Measurements from ENCODE around the gene PIP5K1A.

The PIP5K1A gene

DNA sequence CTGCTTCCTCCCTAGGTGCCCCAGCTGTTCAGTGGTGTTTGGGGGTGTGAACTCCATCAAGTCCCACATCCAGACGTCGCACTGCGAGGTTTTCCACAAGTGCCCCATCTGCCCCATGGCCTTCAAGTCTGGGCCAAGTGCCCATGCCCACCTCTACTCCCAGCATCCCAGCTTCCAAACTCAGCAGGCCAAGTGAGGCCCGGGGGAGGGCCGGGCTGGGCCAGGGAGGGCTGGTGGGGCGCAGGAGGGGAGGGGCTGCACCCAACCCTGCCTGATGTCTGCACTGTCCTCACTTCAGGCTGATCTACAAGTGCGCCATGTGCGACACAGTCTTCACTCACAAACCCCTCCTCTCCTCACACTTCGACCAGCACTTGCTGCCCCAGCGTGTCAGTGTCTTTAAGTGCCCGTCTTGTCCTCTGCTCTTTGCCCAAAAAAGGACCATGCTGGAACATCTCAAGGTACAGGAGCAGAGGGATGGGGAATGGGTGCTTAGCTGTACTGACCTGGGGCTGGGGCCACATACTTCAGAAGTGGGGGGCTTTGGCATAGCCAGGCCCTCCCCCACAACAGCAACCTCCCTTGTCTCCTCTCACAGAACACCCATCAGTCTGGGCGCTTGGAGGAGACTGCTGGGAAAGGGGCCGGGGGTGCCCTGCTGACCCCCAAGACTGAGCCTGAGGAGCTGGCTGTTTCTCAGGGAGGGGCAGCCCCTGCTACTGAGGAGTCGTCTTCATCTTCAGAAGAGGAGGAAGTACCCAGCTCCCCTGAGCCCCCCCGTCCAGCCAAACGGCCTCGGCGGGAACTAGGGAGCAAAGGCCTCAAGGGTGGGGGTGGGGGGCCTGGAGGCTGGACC, 91.0 kb downstream of the PIP5K1A start:
- no peak for DNase-seq

DNA sequence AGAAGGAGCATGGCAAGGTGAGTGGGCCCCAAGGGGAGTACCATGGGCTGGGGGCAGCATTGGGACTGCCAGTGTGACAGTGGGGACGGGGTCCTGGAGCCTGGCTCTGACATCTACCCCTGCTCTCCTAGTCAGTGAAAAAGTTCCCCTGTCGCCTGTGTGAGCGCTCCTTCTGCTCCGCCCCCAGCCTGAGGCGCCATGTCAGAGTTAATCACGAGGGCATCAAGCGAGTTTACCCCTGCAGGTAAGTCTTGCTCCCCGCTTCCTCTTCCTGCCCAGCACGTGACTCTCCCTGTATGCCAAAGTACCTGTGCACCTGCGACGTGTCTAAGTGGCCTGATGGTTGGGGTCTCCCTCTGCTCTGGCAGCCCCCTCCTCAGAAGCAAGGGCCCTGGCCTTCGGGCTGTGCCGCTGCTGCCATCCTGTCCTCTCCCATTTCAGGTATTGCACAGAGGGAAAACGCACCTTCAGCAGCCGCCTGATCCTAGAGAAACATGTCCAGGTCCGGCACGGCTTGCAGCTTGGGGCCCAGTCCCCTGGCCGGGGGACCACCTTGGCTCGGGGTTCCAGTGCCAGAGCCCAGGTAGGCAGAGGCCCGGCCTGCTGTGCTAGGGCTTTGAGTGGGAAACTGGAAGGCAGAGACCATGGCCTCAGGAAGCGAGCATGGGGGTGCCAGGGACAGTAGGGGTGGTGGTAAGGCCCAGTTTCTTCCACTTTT, 91.8 kb downstream of the PIP5K1A start:
- DNase-seq, result no peak

DNA sequence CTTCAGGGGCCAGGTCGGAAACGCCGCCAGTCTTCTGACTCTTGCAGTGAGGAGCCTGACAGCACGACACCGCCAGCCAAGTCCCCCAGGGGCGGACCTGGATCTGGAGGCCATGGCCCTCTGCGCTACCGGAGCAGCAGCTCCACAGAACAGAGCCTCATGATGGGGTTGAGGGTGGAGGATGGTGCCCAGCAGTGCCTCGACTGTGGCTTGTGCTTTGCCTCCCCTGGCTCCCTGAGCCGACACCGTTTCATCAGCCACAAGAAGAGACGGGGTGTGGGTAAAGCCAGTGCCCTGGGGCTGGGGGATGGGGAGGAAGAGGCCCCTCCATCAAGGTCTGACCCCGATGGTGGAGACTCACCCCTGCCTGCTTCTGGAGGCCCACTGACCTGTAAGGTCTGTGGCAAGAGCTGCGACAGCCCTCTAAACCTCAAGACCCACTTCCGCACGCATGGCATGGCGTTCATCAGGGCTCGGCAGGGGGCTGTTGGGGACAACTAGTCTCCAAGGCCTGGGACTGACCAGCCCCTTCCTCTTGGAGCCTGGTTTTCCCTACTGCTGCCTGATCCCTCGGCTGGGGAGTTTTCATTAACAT, 92.5 kb downstream of the PIP5K1A start:
- DNase-seq, result no peak

DNA sequence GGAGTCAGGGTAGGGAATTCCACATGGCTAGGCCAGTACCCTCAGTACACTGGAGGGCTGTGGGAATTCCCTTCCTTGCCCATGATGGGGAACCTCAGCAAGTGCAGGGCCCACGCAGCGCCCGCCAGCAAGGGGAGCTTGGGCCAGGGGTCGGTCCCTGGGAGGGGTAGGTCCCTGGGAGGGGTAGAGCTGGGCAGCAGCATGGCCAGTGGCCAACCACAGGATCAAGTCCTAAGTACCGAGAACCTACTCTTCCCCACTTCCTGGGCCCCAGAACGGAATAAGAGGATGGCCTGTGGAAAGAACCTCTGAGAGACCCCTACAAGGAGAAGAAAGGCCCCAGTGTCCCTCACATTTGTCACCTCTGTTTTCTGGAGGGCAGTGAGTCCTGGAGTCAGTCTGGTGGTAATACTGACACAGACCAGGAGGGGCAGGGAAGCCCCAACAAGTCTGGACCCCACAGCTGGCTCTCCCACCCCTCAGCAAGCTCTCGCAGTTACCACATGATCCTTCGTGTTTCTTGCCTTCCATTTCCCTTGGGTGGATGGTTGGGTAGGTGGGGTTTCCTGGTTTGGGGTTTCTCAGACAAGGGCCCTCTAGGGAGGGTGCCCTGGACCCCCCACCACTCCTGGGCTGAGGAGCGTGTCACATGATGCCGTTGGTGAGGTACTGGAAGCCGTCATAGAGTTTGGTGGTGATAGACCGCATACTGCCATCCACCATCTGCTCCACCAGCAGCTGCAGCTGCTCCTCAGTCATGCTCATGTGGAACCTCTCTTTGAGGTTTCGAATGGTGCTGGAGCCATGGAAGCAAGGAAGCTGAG, 94.1 kb downstream of the PIP5K1A start:
- no peak for DNase-seq

DNA sequence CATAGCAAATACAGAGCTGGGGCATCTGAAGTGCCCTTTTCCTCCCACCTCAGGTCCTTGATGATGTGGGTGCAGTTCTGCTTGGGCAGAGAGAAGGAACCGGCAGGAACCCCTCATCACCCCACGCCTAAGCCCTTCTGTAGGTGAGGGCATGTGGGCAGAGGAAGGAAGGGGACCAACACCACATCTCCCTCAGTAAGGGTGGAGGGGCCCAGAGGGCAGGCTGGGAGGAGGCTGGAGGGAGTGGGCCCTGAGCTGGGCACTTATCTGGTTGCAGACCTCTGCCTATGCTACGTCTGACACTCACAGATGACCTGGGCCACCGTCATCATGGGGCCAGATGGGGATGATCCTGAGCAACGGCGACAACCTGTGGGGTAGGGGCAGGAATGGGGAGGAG, 94.7 kb downstream of the PIP5K1A start:
- no peak for DNase-seq

DNA sequence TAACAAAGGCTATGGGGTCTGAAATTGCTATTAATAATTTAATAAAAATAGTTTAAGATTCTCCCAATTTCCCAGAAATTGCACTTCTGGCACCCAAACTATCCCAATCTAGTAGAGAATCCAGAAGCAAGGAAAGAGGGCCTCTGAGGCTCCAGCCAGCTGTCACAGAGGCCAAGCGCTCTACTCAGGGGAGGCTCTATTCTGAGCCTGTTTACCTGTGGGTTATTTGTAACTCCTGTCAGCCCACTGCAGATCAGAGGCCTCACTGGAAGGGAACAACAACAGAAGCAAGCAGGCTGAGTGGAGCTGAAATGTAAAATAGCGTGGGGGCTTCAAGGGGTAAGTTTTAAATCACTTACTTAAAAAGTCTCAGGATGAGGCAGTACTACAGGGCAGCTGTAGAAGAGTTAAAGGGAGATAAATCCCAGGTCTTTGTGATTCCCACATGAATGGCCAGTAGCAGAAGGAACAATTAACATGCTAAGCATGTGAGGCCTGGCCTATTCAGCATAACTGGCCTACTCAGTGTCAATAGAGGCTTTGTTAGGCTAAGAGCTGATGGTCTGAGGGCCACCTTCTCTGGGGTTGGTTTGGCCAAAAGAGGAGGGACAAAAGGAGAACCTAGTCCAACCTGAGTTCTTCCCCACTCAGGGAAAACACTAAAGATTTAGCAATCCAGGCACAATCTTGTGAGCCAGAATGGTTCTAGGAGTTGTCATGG, 96.5 kb downstream of the PIP5K1A start:
- DNase-seq, result no peak
